ENCODE data around the gene DEXI. TPM values are rescaled to one million over a fixed set of nuclear protein-coding genes. Genes with fewer than 3 reads are reported as not detected.

Gene DEXI
- total RNA-seq, 2 experiments from 2014 or later, result 23.4 to 25.9 TPM

- no peak for DNase-seq
- no peaks in the 10 kb centered on the region for H3K27me3 Mint-ChIP-seq (ENCODE audit: low read depth)
- H3K4me1 Mint-ChIP-seq (ENCODE audit: low read depth), result no peaks in the 10 kb centered on the region
- no peak overlapping the region for H3K27ac Mint-ChIP-seq
- H3K9me3 Mint-ChIP-seq, result peaks cover 2% of the 10 kb centered on the region
- intact Hi-C loops (cut with micrococcal nuclease), result no loop called here
- no peak overlapping the region for H3K4me3 Mint-ChIP-seq
- CTCF ChIA-PET, result interaction anchor here (0.5 kb wide), 1 partner anchor 191 kb away, joined by 3 read pairs; no protein-coding TSS in a partner anchor
- H3K36me3 Mint-ChIP-seq (ENCODE audit: low read depth), result peaks cover 14% of the 10 kb centered on the region
Observed at GRCh38 chr16:10922328-10923145, 19.7 kb downstream of the DEXI start.

DNA sequence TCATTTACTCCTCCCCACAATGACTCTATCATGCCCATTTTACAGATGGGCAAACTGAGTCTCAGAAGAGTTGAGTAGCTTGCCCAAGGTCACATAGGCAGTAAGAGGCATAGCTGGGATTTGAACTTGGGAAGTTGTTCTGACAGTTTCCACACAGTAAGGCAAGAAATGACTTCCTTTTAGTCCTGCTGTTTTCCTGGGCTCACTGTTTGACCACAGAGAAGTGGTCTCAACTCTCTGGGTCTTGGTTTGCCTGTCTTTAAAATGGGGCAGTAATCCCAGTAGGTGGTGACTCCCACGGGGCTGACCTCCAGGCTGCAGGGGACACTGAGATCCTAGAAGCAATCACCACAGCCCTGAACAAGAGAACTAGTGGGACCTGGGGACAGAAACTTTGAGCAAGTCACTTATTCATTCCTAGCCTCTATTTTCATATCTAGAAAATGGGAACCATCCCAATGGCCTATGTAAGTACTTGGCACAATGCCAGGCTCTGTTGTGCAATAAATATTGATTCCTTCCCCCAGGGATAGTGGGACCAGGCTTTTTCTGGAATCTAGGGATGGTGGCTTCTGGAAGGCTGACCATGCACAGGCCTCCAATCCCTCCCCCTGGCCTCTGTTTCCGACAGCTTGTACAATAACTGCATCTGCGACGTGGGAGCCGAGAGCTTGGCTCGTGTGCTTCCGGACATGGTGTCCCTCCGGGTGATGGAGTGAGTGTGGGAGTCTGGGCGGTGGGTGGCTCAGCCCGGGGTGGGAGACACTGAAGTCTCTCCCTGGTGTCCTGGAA is 20.5 kb downstream of the DEXI start:
- CTCF ChIA-PET, result interaction anchor here (0.6 kb wide), 1 partner anchor 408 kb away, joined by 3 read pairs; no protein-coding TSS in a partner anchor
- intact Hi-C loops (cut with micrococcal nuclease), result no loop called here
- no peaks in the 10 kb centered on the region for H3K27me3 Mint-ChIP-seq (ENCODE audit: low read depth)
- H3K27ac Mint-ChIP-seq, result no peak overlapping the region
- no peak for DNase-seq
- H3K36me3 Mint-ChIP-seq (ENCODE audit: low read depth), result peaks cover 9% of the 10 kb centered on the region
- no peak overlapping the region for H3K4me3 Mint-ChIP-seq
- H3K9me3 Mint-ChIP-seq, result peaks cover 2% of the 10 kb centered on the region
- H3K4me1 Mint-ChIP-seq (ENCODE audit: low read depth), result no peaks in the 10 kb centered on the region

- Mint-ChIP-seq H3K4me1 (ENCODE audit: low read depth) (peaks cover 6% of the 10 kb centered on the region), H3K27ac (no peak overlapping the region), H3K4me3 (no peak overlapping the region), H3K9me3 (peaks cover 2% of the 10 kb centered on the region), H3K27me3 (ENCODE audit: low read depth) (no peaks in the 10 kb centered on the region), H3K36me3 (ENCODE audit: low read depth) (peaks cover 4% of the 10 kb centered on the region)
- DNase-seq, result no peak
- CTCF ChIA-PET, result no interaction called here
- intact Hi-C loops (cut with micrococcal nuclease), result no loop called here
Observed at GRCh38 chr16:10920726-10921427, 21.4 kb downstream of the DEXI start.

DNA sequence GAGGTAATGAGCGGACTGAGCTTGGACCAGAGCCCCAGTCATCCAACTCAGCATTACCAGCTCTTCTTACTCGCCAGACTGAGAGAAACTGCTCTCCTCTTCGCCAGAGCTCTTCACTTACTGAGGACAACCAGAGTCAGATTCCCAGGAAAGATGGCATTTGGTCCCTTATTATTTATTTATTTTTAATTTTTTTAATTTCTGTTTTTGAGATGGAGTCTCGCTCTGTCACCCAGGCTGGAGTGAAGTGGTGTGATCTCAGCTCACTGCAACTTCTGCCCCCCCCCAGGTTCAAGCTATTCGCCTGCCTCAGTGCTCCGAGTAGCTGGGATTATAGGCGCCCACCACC is 23.3 kb downstream of the DEXI start:
- H3K4me1 Mint-ChIP-seq (ENCODE audit: low read depth), result peaks cover 11% of the 10 kb centered on the region
- no peaks in the 10 kb centered on the region for H3K36me3 Mint-ChIP-seq (ENCODE audit: low read depth)
- intact Hi-C loops (cut with micrococcal nuclease), result loop anchor here (2.0 to 5.0 kb wide), 2 partner anchors 174 to 662 kb away; no protein-coding TSS in a partner anchor
- H3K27ac Mint-ChIP-seq, result no peak overlapping the region
- no peak overlapping the region for H3K4me3 Mint-ChIP-seq
- H3K9me3 Mint-ChIP-seq, result no peaks in the 10 kb centered on the region
- no peak for DNase-seq
- CTCF ChIA-PET, result interaction anchor here (0.8 to 3.2 kb wide), 22 partner anchors 8 to 560 kb away, joined by 3 to 11 read pairs (median 4); partner anchors contain the start of gene NUBP1
- H3K27me3 Mint-ChIP-seq (ENCODE audit: low read depth), result no peaks in the 10 kb centered on the region

DNA sequence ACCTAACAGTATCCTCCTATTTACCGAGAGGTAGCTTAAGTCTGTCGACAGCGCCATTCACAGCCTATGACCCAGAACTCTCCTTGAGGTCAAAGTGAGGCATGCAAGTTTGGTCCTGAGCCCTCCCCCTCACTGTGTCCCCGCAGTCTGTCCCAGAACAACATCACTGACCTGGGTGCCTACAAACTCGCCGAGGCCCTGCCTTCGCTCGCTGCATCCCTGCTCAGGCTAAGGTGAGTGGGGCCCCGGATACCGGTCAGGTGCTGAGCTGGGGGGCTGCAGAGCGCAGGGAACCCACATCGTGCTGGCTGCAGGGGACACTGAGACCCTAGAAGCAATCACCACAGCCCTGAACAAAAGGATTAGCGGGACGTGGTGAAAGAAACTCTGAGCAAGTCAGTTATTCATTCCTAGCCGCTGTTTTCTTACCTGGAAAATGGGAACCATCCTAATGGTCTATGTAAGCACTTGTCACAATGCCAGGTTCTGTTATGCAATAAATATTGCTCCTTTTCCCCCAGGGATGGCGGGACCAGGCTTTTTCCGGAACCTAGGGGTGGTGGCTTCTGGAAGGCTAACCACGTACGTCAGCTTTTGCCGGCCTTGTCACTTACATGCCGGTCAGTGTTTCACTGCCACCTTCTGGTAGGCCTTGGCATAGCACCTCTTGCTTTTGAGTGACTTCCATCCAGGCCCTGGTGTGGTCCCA is 23.8 kb downstream of the DEXI start:
- Mint-ChIP-seq H3K4me1 (ENCODE audit: low read depth) (peaks cover 11% of the 10 kb centered on the region), H3K27ac (no peak overlapping the region), H3K4me3 (no peak overlapping the region), H3K9me3 (no peaks in the 10 kb centered on the region), H3K27me3 (ENCODE audit: low read depth) (no peaks in the 10 kb centered on the region), H3K36me3 (ENCODE audit: low read depth) (no peaks in the 10 kb centered on the region)
- CTCF ChIA-PET, result interaction anchor here (0.6 to 3.2 kb wide), 24 partner anchors 8 to 559 kb away, joined by 3 to 11 read pairs (median 4); partner anchors contain the start of gene NUBP1
- peak; percentile 94 for DNase-seq
- intact Hi-C loops (cut with micrococcal nuclease), result loop anchor here (1.0 to 5.0 kb wide), 6 partner anchors 174 to 661 kb away; no protein-coding TSS in a partner anchor

DNA sequence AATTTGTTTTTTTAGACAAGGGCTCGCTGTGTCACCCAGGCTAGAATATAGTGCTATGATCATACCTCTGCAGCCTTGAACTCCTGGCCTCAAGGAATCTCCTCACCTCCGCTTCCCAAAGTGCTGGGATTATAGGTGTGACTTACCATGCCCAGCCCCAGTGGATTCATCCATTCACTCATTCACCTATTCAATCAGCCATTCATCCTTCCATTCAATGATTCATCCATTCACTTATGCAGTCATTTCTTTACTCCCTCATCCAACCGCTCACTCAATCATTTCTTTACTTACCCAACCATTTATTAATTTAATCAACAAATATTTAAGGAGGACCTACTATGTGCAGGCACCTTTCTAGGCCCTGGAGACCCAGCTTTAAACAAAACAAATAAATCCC is 25.7 kb downstream of the DEXI start:
- no peaks in the 10 kb centered on the region for H3K9me3 Mint-ChIP-seq
- H3K36me3 Mint-ChIP-seq (ENCODE audit: low read depth), result no peaks in the 10 kb centered on the region
- peaks cover 11% of the 10 kb centered on the region for H3K4me1 Mint-ChIP-seq (ENCODE audit: low read depth)
- CTCF ChIA-PET, result interaction anchor here (1.3 to 3.2 kb wide), 2 partner anchors 20 to 402 kb away, joined by 5 to 10 read pairs; no protein-coding TSS in a partner anchor
- H3K4me3 Mint-ChIP-seq, result no peak overlapping the region
- no peaks in the 10 kb centered on the region for H3K27me3 Mint-ChIP-seq (ENCODE audit: low read depth)
- no peak overlapping the region for H3K27ac Mint-ChIP-seq
- no peak for DNase-seq
- intact Hi-C loops (cut with micrococcal nuclease), result loop anchor here (5.0 kb wide), 1 partner anchor 659 kb away; no protein-coding TSS in a partner anchor

DNA sequence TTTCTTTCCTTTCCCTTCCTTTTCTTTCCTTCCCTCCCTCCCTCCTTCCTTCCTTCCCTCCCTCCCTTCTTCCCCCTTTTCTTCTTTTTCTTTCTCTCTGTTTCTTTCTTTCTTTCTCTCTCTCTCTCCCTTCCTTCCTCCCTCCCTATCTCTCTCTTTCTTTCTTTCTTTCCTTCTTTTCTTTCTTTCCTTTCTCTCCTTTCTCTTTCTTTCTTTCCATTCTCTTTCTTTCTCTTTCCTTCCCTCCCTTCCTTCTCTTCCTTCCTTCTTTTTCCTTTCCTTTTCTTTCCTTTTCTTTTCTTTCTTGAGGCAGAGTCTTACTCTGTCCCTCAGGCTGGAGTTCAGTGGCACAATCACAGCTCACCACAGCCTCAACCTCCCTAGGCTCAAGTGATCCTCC is 31.0 kb downstream of the DEXI start:
- H3K27ac Mint-ChIP-seq, result no peak overlapping the region
- CTCF ChIA-PET, result interaction anchor here (0.6 to 0.8 kb wide), 4 partner anchors 15 to 1011 kb away, joined by 3 to 5 read pairs (median 4); no protein-coding TSS in a partner anchor
- no peaks in the 10 kb centered on the region for H3K9me3 Mint-ChIP-seq
- peaks cover 8% of the 10 kb centered on the region for H3K4me1 Mint-ChIP-seq (ENCODE audit: low read depth)
- intact Hi-C loops (cut with micrococcal nuclease), result no loop called here
- no peak for DNase-seq
- H3K4me3 Mint-ChIP-seq, result no peak overlapping the region
- H3K36me3 Mint-ChIP-seq (ENCODE audit: low read depth), result no peaks in the 10 kb centered on the region
- H3K27me3 Mint-ChIP-seq (ENCODE audit: low read depth), result no peaks in the 10 kb centered on the region

DNA sequence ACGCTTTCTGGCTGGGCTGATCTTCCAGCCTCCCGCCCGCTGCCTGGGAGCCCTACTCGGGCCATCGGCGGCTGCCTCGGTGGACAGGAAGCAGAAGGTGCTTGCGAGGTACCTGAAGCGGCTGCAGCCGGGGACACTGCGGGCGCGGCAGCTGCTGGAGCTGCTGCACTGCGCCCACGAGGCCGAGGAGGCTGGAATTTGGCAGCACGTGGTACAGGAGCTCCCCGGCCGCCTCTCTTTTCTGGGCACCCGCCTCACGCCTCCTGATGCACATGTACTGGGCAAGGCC is 34.6 kb downstream of the DEXI start:
- CTCF ChIA-PET, result no interaction called here
- no peak for DNase-seq
- no peak overlapping the region for H3K4me3 Mint-ChIP-seq
- intact Hi-C loops (cut with micrococcal nuclease), result no loop called here
- no peaks in the 10 kb centered on the region for H3K36me3 Mint-ChIP-seq (ENCODE audit: low read depth)
- no peaks in the 10 kb centered on the region for H3K4me1 Mint-ChIP-seq (ENCODE audit: low read depth)
- H3K9me3 Mint-ChIP-seq, result peaks cover 9% of the 10 kb centered on the region
- H3K27ac Mint-ChIP-seq, result no peak overlapping the region
- H3K27me3 Mint-ChIP-seq (ENCODE audit: low read depth), result no peaks in the 10 kb centered on the region

DNA sequence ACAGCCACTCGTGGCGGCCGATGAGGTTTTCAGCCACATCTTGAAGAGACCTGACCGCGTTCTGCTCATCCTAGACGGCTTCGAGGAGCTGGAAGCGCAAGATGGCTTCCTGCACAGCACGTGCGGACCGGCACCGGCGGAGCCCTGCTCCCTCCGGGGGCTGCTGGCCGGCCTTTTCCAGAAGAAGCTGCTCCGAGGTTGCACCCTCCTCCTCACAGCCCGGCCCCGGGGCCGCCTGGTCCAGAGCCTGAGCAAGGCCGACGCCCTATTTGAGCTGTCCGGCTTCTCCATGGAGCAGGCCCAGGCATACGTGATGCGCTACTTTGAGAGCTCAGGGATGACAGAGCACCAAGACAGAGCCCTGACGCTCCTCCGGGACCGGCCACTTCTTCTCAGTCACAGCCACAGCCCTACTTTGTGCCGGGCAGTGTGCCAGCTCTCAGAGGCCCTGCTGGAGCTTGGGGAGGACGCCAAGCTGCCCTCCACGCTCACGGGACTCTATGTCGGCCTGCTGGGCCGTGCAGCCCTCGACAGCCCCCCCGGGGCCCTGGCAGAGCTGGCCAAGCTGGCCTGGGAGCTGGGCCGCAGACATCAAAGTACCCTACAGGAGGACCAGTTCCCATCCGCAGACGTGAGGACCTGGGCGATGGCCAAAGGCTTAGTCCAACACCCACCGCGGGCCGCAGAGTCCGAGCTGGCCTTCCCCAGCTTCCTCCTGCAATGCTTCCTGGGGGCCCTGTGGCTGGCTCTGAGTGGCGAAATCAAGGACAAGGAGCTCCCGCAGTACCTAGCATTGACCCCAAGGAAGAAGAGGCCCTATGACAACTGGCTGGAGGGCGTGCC is 35.1 kb downstream of the DEXI start:
- intact Hi-C loops (cut with micrococcal nuclease), result no loop called here

GRCh38 chr16:10906482-10906881 is 35.8 kb downstream of the DEXI start:
- CTCF ChIA-PET, result interaction anchor here (0.8 kb wide), 1 partner anchor 384 kb away, joined by 3 read pairs; no protein-coding TSS in a partner anchor
- Mint-ChIP-seq H3K27me3 (ENCODE audit: low read depth) (no peaks in the 10 kb centered on the region), H3K27ac (no peak overlapping the region), H3K4me3 (no peak overlapping the region), H3K4me1 (ENCODE audit: low read depth) (no peaks in the 10 kb centered on the region), H3K9me3 (peaks cover 11% of the 10 kb centered on the region), H3K36me3 (ENCODE audit: low read depth) (no peaks in the 10 kb centered on the region)
- intact Hi-C loops (cut with micrococcal nuclease), result no loop called here
- DNase-seq, result no peak

More for the DNA sequence above, 35.1 kb downstream of the DEXI start:
- Mint-ChIP-seq H3K4me1 (ENCODE audit: low read depth) (no peaks in the 10 kb centered on the region), H3K4me3 (no peak overlapping the region), H3K27me3 (ENCODE audit: low read depth) (no peaks in the 10 kb centered on the region), H3K36me3 (ENCODE audit: low read depth) (no peaks in the 10 kb centered on the region), H3K27ac (no peak overlapping the region), H3K9me3 (peaks cover 11% of the 10 kb centered on the region)
- CTCF ChIA-PET, result interaction anchor here (0.8 kb wide), 1 partner anchor 385 kb away, joined by 3 read pairs; no protein-coding TSS in a partner anchor
- no peak for DNase-seq

DNA sequence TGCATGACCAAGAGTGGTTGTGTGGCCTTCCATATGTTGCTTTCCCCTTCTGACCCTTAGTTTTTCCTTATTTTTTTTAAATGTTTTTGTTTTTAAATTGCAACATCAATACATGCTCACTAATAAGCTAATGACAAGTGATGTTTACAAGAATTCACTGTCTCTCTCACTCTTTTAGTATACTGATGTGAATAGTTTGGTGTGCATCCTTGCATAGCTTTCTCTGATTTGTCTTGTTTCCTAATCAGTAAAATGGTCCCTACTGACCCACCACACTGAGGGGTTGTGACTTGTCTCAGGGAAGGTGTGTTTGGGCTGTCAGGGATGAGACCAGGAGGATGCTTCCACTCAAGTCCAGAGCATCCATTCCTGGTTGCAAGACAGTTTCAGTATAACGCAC is 39.3 kb downstream of the DEXI start:
- Mint-ChIP-seq H3K4me1 (ENCODE audit: low read depth) (no peaks in the 10 kb centered on the region), H3K27me3 (ENCODE audit: low read depth) (no peaks in the 10 kb centered on the region), H3K9me3 (peaks cover 11% of the 10 kb centered on the region), H3K27ac (no peak overlapping the region), H3K4me3 (no peak overlapping the region), H3K36me3 (ENCODE audit: low read depth) (no peaks in the 10 kb centered on the region)
- CTCF ChIA-PET, result no interaction called here
- no peak for DNase-seq
- intact Hi-C loops (cut with micrococcal nuclease), result no loop called here

Data from activated naive CD4-positive, alpha-beta T cell treated with anti-CD3 and anti-CD28 coated beads for 36 hours (primary cell).